GM18907 (cell line): ENCODE results near the gene BRAT1.
"Not testable (repeated sequence)": the region's sequence is repeated elsewhere in the genome, so short reads cannot be mapped to it uniquely, and the experiment has no call there.

ENCODE experiments used
- ATAC-seq: cut with Tn5 transposase; IDR thresholded peaks from one replicate; pipeline ENCODE4 v1.9.1; 2021; ENCODE audit warnings: mild to moderate bottlenecking, moderate library complexity; ENCODE audit not compliant: unreplicated experiment

The BRAT1 gene

GRCh38 chr7:2564970-2565540, 9.7 kb upstream of the BRAT1 start:
- ATAC-seq: no peak

DNA sequence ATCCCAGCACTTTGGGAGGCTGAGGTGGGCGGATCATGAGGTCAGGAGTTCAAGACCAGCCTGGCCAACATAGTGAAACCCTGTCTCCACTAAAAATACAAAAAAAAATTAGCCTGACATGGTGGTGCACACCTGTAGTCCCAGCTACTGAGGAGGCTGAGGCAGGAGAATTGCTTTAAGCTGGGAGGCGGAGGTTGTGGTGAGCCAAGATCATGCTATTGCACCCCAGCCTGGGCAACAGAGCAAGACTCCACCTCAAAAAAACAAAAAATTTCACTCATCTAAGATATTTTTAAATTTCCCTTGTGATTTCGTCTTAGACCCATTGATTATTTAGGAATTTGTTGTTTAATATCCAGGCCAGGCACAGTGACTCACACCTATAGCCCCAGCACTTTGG, 8.6 kb upstream of the BRAT1 start:
- ATAC-seq: not testable (repeated sequence)

DNA sequence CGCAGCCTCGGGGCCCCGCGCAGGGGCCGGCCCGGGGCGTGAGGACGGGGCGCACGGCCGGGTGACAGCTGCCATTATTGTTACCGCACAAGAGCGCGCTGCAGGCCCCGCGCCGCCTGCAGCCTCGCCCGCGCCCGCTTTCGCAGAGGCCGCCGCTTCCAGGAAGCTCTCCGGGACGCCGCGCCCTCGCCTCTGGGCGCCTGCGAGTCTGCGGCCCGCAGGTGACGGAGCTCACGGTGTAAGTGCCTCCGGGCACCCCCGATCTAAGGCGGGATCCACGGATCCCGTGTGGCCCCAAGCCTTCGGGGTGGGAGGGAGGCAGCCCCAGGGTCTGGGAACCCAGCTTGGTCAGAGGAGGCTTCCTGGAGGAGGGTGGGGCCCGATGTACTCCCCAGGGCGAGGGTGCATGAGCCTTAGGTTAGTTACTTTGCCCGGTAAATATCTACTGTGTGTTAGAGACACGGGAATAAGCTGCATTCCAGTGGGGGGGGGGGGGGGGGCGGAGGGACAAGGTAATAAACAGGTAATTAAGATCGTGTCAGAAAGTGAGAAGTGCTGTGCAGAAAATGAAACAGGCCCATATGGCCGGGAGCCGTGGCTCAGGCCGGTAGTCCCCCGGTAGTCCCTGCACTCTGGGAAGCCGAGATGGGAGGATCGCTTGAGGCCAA, 4.1 kb upstream of the BRAT1 start:
- ATAC-seq: peak; percentile 4

DNA sequence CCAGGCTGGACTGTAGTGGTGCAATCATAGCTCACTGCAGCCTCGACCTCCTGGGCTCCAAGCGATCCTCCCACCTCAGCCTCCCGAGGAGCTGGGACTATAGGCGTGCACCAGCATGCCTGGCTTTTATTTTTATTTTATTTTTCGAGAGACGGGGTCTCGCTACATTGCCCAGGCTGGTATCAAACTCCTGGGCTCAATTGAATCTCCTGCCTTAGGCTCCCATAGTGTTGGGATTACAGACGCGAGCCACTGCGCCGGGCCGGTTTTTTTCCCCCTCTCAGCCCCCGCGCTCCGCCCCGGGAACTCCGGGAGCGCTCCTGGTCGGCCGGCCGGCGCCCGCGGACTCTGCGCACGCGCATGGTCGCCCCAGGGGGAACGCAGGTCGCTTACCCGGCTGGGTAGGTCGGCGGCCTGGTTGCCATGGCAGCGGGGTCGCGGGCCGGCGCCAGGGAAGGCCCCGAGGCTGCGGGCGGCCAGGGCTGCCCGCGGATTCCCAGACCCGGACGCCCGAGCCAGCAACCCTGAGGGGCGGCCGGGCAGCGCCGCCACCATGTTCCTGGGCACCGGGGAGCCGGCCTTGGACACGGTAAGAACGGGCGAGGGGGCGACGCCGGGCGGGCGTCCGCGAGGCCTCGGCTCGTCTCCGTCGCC, 3.4 kb upstream of the BRAT1 start, which contains the start of gene IQCE:
Gene IQCE, plus strand, starts transcription at position 351 of the 654 bp plus-strand sequence. Its CDS starts 203 bp downstream, at position 554.
- ATAC-seq: peak; percentile 59

DNA sequence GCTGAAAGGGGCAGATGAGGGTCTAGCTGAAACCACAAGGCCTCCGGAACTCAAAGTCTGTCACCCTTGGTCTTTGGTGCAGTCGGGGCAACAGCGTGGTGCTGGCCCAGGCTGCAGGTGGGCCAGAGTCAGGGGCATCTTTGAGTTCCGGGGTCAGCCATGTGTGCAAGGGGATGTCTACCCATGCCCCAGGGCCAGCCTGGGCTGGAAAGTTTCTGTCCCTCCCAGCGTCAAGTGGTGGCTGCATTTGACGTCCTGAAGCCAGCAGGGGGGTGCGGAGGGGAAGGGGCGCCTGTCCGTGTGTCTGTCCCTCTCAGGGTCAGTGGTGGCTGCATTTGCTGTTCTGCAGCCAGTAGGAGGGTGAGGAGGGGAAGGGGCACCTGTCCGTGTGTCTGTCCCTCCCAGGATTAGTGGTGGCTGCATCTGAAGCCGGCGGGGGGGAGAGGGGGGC, 638 bp downstream of the BRAT1 start:
- no peak for ATAC-seq

- ATAC-seq: no peak
These were observed 1.3 kb downstream of the BRAT1 start for GRCh38 chr7:2553831-2554581.

DNA sequence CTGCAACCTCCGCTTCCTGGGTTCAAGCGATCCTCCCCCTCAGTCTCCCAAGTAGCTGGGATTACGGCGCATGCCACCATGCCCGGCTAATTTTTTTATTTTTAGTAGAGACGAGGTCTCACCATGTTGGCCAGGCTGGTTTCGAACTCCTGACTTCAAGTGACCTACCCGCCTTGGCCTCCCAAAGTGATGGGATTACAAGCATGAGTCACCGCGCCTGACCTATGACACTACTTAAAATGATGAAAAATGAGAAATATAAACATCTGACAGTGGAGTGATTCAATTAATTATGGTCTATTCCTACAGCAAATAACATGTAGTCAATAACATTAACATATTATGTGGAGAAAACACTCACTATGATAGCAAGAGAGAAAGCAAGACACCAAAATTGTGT, 2.2 kb downstream of the BRAT1 start:
- no peak for ATAC-seq

DNA sequence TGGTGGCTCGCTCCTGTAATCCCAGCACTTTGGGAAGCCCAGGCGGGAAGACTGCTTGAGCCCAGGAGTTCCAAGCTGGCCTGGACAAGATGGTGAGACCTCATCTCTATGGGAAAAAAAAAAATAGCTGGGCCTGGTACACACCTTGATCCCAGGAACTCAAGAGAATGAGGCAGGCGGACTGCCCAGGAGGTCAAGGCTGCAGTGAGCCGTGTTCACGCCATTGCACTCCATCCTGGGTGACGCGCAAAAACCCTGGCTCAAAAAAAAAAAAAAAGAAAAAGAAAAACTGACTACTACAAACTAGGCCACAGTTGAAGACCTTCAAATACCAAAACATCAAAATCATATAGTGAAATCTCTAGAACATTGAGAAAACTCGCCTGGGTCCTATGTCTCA, 3.9 kb downstream of the BRAT1 start:
- no peak for ATAC-seq

- ATAC-seq: no peak
These were observed 8.3 kb downstream of the BRAT1 start for GRCh38 chr7:2546776-2547586.

DNA sequence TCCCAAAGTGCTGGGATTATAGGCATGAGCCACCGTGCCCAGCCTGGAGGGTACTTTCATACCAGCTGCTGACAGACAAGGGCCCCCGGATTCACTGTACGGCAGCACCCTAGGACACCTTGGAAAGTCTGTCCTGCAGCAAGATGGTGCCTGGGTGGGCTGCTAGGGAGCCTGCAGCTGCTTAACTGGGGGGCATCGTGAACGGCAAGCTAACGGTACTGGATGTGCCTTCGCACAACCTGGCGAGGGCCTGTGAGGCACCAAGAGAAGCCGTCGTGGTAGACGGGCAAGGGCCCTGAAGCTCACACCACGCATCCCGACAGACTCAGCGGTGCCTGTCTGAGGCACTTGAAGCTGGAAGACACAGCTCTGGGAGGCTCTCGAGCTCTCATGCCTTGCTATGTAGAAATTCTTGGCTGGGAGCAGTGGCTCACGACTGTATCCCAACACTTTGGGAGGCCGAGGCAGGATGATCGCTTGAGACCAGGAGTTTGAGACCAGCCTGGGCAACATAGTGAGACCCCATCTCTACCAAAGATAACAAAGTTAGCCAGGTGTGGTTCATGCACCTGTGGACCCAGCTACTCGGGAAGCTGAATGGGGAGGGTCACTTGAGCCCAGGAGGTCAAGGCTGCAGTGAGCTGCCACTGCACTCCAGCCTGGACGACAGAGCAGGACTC, 9.4 kb downstream of the BRAT1 start:
- no peak for ATAC-seq

GRCh38 chr7:2544541-2545188, 10.7 kb downstream of the BRAT1 start:
- ATAC-seq: no peak

DNA sequence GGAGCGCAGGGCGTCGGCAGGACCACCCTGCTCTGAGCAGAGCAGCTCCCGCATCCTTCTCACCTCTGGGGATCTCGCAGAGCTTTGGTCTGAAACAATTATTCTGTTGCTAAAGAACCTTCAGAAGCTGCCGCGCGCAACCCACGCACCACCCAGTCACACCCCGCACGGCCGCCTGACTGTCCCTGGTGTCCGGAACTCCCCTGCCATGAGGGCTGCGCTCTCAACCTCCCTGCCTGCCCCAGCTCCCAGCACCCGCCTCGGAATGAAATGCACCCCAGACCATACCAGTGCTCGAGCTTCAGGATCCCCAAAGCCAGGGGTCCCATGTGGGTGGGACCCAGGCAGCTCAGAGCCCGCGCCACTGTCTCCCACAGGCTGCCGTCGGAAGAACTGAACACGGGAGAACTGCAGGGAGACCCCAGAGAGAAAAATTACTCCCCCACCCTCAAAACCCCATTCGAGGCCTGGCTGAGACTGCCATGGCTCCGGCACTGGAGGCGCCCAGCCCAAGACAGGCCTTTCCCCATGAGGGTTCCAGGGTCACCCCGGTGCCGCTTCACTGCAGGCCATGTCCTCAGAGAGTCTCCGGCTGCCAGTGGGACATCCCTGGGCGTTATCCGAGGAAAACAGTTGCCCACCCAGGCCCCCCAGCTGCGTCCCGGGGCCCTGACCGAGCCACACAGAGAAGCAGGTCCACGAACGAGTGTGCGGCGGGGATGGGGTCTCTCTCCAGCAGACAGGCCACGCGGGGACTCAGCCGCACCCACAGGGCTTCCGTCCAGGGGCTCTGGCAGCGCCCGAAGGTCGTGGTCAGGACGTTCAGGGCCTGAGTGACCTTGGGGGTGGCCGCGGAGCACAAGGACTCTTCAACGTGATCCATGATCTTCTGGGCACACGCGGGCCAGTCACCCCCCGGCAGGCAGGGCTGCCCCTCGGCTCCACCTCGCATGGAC, 12.1 kb downstream of the BRAT1 start:
- ATAC-seq: no peak

- no peak for ATAC-seq
These were observed 13.1 kb downstream of the BRAT1 start for GRCh38 chr7:2542011-2542915.

GRCh38 chr7:2541291-2542010, 13.9 kb downstream of the BRAT1 start:
- ATAC-seq: no peak

GRCh38 chr7:2540641-2541051, 14.7 kb downstream of the BRAT1 start:
- no peak for ATAC-seq

DNA sequence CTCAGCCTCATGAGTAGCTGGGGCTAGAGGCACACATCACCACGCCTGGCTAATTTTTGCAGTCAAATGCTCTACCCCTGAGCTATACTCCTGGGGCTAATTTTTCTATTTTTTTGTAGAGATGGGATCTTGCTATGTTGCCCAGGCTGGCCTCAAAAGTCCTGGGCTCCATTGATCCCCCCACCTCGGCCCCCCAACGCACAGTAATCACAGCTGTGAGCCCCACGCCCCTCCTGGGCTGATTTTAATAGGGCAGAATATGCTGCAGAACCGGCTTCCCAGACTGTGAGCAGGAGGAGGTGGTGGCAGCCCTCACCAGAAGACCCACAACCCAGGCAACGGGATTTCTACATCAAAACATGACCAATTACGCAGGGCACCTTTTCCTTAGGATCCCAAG, 15.2 kb downstream of the BRAT1 start:
- no peak for ATAC-seq
